Peyer's patch (tissue), 4 donors: ENCODE results near the gene MCF2L2. TPM values are rescaled to one million over a fixed set of nuclear protein-coding genes. Genes with fewer than 3 reads are reported as not detected.
A peak's percentile ranks its signal among the peaks of the same experiment; 100 is the strongest.

Experiments used
- DNase-seq, 3 donors: peaks; one replicate each; pipeline ENCODE4 v3.0.0-alpha.2; 2017 to 2019
- H3K27ac ChIP-seq, 4 donors: fragments of 200-600 bp; sonication (generic); one replicate each; pipeline ENCODE4 v1.5.1; 2016 to 2019
- H3K27me3 ChIP-seq, 2 donors: fragments of 200-600 bp; sonication (generic); one replicate each; pipeline ENCODE4 v1.5.1; 2019
- H3K36me3 ChIP-seq, 3 donors: fragments of 200-600 bp; sonication (generic); one replicate each; pipeline ENCODE4 v1.5.1; 2016 to 2019
- H3K4me1 ChIP-seq, 4 donors: fragments of 200-600 bp; sonication (generic); one replicate each; pipeline ENCODE4 v1.5.1; 2016 to 2019
- H3K4me3 ChIP-seq, 4 donors: fragments of 200-600 bp; sonication (generic); 1 replicate in 3 of 4; 2 replicates in 1 of 4; pipeline ENCODE4 v1.5.1; 2016 to 2019; ENCODE audit warnings: mild to moderate bottlenecking in 1 of 4
- H3K9me3 ChIP-seq, 4 donors: fragments of 200-600 bp; sonication (generic); one replicate each; pipeline ENCODE4 v1.5.1; 2016 to 2019; ENCODE audit warnings: mild to moderate bottlenecking in 1 of 4
- POLR2A ChIP-seq, 2 donors: fragments of 450-650 bp; IDR thresholded peaks; one replicate each; pipeline ENCODE4 v1.5.1; 2017; ENCODE audit warnings: antibody characterized with exemption in 2 of 2, mild to moderate bottlenecking in 2 of 2, moderate library complexity in 2 of 2
- total RNA-seq, 4 donors: library from RNA; depleted of rRNA; stranded (reverse); fragments of >200 nt; gene quantifications; one replicate each; pipeline ENCODE4 v1.1.0, GENCODE V29; 2016
- TF ChIP-seq, protein P1 (sequence below), 6 experiments: fragments of 450-650 bp in 4 of 6; fragments of 200-600 bp in 2 of 6; sonication (generic) in 1 of 6; IDR thresholded peaks; one replicate each; pipeline ENCODE4 v1.5.1; 2017 to 2019; ENCODE audit warnings: antibody characterized with exemption in 6 of 6, mild to moderate bottlenecking in 3 of 6, moderate library complexity in 1 of 6

Gene MCF2L2
- total RNA-seq, 4 donors from 2014 or later: 0.67 to 12.4 (median 1.1) TPM

DNA sequence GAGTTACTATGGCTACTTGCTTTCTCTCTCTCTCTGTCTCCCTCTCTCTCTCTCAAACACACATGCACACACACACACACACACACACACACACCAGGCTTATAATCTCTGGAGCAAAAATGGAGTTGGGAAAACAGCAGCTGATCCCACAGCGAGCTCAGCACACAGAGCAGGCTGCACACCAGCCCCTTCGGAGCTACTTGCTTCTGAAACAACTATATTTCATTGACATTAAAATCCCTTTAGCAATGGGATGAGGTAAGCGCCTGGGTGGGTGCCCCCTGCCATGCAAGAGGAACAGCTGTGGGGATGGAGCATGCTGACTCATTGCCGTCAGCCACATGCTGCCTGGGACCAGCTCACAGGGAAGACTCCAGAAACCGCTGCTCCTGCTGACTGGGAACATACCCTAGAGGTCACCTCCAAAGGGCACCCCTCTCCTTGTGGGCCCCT, 129.7 kb downstream of the MCF2L2 start:
- no peaks in the 10 kb centered on the region for H3K27me3 ChIP-seq
- DNase-seq: peak in 1 of 3 donors; percentile 53
- no peaks in the 10 kb centered on the region for H3K9me3 ChIP-seq
- no peak overlapping the region for H3K4me3 ChIP-seq
- no peak overlapping the region for H3K27ac ChIP-seq
- no peaks in the 10 kb centered on the region for H3K36me3 ChIP-seq
- no peaks in the 10 kb centered on the region for H3K4me1 ChIP-seq
- TF ChIP-seq, protein P1, sequence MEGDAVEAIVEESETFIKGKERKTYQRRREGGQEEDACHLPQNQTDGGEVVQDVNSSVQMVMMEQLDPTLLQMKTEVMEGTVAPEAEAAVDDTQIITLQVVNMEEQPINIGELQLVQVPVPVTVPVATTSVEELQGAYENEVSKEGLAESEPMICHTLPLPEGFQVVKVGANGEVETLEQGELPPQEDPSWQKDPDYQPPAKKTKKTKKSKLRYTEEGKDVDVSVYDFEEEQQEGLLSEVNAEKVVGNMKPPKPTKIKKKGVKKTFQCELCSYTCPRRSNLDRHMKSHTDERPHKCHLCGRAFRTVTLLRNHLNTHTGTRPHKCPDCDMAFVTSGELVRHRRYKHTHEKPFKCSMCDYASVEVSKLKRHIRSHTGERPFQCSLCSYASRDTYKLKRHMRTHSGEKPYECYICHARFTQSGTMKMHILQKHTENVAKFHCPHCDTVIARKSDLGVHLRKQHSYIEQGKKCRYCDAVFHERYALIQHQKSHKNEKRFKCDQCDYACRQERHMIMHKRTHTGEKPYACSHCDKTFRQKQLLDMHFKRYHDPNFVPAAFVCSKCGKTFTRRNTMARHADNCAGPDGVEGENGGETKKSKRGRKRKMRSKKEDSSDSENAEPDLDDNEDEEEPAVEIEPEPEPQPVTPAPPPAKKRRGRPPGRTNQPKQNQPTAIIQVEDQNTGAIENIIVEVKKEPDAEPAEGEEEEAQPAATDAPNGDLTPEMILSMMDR (IDR thresholded peaks at IDR 0.05): no peak
- no peak for TF ChIP-seq POLR2A (IDR thresholded peaks at IDR 0.05)

DNA sequence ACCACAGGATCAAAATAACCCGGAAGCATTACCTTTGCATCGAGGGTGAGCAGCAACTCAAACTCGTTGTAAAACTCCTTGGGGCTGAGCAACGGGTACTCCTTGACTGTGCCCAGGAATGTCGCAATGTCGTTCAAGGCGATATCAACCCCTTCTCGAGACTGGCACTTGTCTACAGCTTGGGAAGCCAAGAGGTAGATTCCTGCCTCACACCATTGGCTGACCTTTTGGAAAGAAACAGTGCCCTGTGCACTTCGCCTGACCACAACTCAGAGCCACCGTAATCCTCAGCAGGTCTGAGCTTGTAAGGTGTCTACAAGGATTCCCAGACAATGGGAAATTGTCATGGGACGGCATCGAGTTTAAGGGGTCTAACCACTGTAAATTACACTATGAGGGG, 131.5 kb downstream of the MCF2L2 start:
- DNase-seq: no peak
- no peak overlapping the region for H3K4me3 ChIP-seq
- no peaks in the 10 kb centered on the region for H3K4me1 ChIP-seq
- H3K27ac ChIP-seq: no peak overlapping the region
- TF ChIP-seq, protein P1 (IDR thresholded peaks at IDR 0.05): no peak
- no peak for TF ChIP-seq POLR2A (IDR thresholded peaks at IDR 0.05)
- no peaks in the 10 kb centered on the region for H3K36me3 ChIP-seq
- H3K9me3 ChIP-seq: no peaks in the 10 kb centered on the region
- H3K27me3 ChIP-seq: no peaks in the 10 kb centered on the region

DNA sequence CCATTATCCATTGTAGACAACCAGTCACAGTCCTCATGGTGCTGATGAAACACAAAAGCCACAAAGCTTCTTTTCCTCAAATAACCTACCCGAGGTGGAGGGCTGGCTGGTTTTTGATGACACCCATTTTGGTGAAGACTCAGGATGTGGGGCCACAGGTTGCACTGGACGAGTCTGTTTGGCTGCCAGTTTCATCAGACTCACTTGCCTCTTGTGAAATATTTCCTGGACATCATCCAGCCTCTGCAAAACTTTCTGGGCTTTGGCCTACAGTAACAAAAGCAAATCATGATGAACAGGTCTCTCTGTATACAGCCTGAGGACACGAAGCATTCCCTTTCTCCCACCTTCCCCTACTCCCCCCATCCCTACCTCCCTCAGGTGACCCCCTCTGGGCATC, 133.2 kb downstream of the MCF2L2 start:
- Histone ChIP-seq H3K27me3 (no peaks in the 10 kb centered on the region), H3K9me3 (no peaks in the 10 kb centered on the region), H3K36me3 (no peaks in the 10 kb centered on the region), H3K4me3 (no peak overlapping the region), H3K27ac (no peak overlapping the region), H3K4me1 (no peaks in the 10 kb centered on the region)
- TF ChIP-seq POLR2A (IDR thresholded peaks at IDR 0.05): no peak
- TF ChIP-seq, protein P1 (IDR thresholded peaks at IDR 0.05): no peak
- DNase-seq: no peak

DNA sequence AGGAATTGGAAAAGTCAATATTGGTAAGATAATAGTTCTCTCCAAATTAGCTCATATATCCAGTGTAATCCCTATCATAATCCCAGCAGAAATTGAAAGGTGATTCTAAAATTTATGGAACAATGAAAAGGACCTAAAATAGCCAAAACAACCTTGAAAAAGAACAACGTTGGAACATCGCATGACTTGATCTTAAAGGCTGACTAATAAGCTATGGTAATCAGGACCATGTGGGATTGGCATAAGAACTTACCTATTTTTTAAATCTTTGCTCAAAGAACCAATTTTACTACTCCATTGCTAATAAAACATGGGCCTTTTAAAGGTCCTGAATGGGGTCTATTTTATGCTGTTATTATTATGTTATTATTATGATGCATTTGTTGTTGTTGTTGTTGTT, 134.5 kb downstream of the MCF2L2 start:
- H3K36me3 ChIP-seq: no peaks in the 10 kb centered on the region
- no peak overlapping the region for H3K27ac ChIP-seq
- no peaks in the 10 kb centered on the region for H3K9me3 ChIP-seq
- TF ChIP-seq, protein P1 (IDR thresholded peaks at IDR 0.05): no peak
- no peak for TF ChIP-seq POLR2A (IDR thresholded peaks at IDR 0.05)
- no peak for DNase-seq
- no peak overlapping the region for H3K4me3 ChIP-seq
- H3K27me3 ChIP-seq: no peaks in the 10 kb centered on the region
- no peaks in the 10 kb centered on the region for H3K4me1 ChIP-seq

DNA sequence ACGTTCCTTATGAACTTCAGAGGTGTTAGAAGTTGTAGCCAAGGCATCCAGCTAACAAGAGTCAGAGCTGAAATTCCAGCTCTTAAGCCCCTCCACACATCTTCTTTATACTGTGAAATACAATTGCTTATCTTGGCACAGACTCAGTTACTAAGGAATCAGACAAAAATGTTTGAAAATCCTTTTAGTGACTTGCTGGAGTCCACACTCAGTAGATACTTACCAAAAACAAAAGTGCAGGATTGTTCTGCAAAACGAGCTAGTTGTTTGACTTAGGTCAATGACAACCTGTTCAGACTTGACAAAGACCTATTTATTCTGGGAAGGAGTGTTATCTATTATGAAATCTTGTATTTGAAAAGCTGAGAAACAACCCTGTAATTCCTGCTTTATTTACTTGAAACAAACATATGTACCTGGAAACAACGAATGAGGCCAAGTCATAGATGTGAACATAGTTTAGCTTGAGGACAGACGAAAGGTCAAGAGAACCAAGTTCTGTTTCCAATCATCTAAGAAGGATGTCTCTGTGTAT, 136.9 kb downstream of the MCF2L2 start:
- DNase-seq: no peak
- no peaks in the 10 kb centered on the region for H3K9me3 ChIP-seq
- no peaks in the 10 kb centered on the region for H3K36me3 ChIP-seq
- H3K4me1 ChIP-seq: peaks cover 0 to under 1% (median 0%) of the 10 kb centered on the region in 4 donors
- no peak overlapping the region for H3K4me3 ChIP-seq
- H3K27ac ChIP-seq: no peak overlapping the region
- no peaks in the 10 kb centered on the region for H3K27me3 ChIP-seq
- TF ChIP-seq, protein P1 (IDR thresholded peaks at IDR 0.05): no peak
- TF ChIP-seq POLR2A (IDR thresholded peaks at IDR 0.05): no peak

DNA sequence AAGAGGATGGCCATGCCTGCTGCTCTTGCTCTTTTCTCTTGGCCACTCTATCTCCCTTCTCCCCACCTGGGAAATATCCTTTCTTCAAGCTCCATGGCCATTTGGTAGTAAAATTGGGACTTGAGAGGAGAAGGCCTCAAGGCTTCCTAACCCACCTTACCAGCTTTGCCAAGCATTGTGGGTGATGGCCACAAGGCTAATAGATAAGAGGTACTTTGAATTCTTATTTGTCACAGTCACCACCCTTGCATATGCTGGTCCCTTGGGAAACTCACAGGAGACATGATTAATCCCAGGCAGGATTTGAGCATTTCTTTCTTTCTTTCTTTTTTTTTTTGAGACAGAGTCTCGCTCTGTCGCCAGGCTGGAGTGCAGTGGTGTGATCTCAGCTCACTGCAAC, 138.2 kb downstream of the MCF2L2 start:
- H3K27me3 ChIP-seq: no peaks in the 10 kb centered on the region
- no peak overlapping the region for H3K4me3 ChIP-seq
- TF ChIP-seq POLR2A (IDR thresholded peaks at IDR 0.05): no peak
- TF ChIP-seq, protein P1 (IDR thresholded peaks at IDR 0.05): no peak
- DNase-seq: no peak
- H3K27ac ChIP-seq: no peak overlapping the region
- H3K9me3 ChIP-seq: no peaks in the 10 kb centered on the region
- H3K4me1 ChIP-seq: peaks cover 4 to 11% (median 4%) of the 10 kb centered on the region in 4 donors
- H3K36me3 ChIP-seq: no peaks in the 10 kb centered on the region
